Neural progenitor cell (in vitro differentiated cells): ENCODE results near the gene CHRNB4. TPM values are rescaled to one million over a fixed set of nuclear protein-coding genes. Genes with fewer than 3 reads are reported as not detected.

Source experiments
- DNase-seq: peaks from one replicate; pipeline ENCODE4 v3.0.0-alpha.2; 2016; ENCODE audit warnings: low spot score
- H2AFZ ChIP-seq: fragments of 200-600 bp; sonication (generic); replicated peaks from 2 replicates; pipeline ENCODE4 v1.6.1; 2016; ENCODE audit warnings: antibody characterized with exemption
- H3F3A ChIP-seq: fragments of 200-600 bp; sonication (generic); 2 replicates; pipeline ENCODE4 v1.6.1; 2016; ENCODE audit warnings: antibody characterized with exemption, low read depth
- H3K27ac ChIP-seq: fragments of 200-600 bp; sonication (generic); 2 replicates; pipeline ENCODE4 v1.5.1; 2016; ENCODE audit warnings: mild to moderate bottlenecking
- H3K27me3 ChIP-seq: fragments of 200-600 bp; sonication (generic); 2 replicates; pipeline ENCODE4 v1.6.1; 2016; ENCODE audit warnings: mild to moderate bottlenecking, moderate library complexity
- H3K36me3 ChIP-seq: fragments of 200-600 bp; sonication (generic); 2 replicates; pipeline ENCODE4 v1.5.1; 2016
- H3K4me1 ChIP-seq: fragments of 200-600 bp; sonication (generic); 2 replicates; pipeline ENCODE4 v1.6.1; 2016; ENCODE audit warnings: mixed run types
- H3K4me2 ChIP-seq: fragments of 200-600 bp; sonication (generic); 2 replicates; pipeline ENCODE4 v1.6.1; 2016
- H3K4me3 ChIP-seq: fragments of 200-600 bp; sonication (generic); 2 replicates; pipeline ENCODE4 v1.5.1; 2016
- H3K79me2 ChIP-seq: fragments of 200-600 bp; sonication (generic); 2 replicates; pipeline ENCODE4 v1.6.1; 2016; ENCODE audit warnings: low read depth
- H3K9ac ChIP-seq: fragments of 200-600 bp; sonication (generic); 2 replicates; pipeline ENCODE4 v1.6.1; 2016
- H3K9me3 ChIP-seq: fragments of 200-600 bp; sonication (generic); 2 replicates; pipeline ENCODE4 v1.5.1; 2016; ENCODE audit warnings: low read depth
- H4K20me1 ChIP-seq: fragments of 200-600 bp; sonication (generic); 2 replicates; pipeline ENCODE4 v1.6.1; 2016; ENCODE audit warnings: low read depth
- H3K27ac Mint-ChIP-seq: 3 replicates; pipeline ENCODE4 v1.8.0; 2021; ENCODE audit warnings: mixed read lengths
- H3K27me3 Mint-ChIP-seq: 2 replicates; pipeline ENCODE4 v1.8.0; 2022; ENCODE audit warnings: low read depth, mild to moderate bottlenecking, inconsistent platforms, moderate library complexity, mixed read lengths; ENCODE audit not compliant: insufficient read depth
- H3K36me3 Mint-ChIP-seq: 3 replicates; pipeline ENCODE4 v1.8.0; 2021; ENCODE audit warnings: mixed read lengths
- H3K4me1 Mint-ChIP-seq: 3 replicates; pipeline ENCODE4 v1.8.0; 2021; ENCODE audit warnings: mixed read lengths
- H3K4me3 Mint-ChIP-seq: 3 replicates; pipeline ENCODE4 v1.8.0; 2021; ENCODE audit warnings: mild to moderate bottlenecking, moderate library complexity, mixed read lengths
- H3K9me3 Mint-ChIP-seq: 3 replicates; pipeline ENCODE4 v1.8.0; 2020; ENCODE audit warnings: mixed read lengths
- CTCF ChIP-seq: fragments of 200-600 bp; sonication (generic); IDR thresholded peaks from 2 replicates; pipeline ENCODE4 v1.5.1; 2017; ENCODE audit warnings: antibody characterized with exemption, mild to moderate bottlenecking
- EZH2 ChIP-seq: fragments of 200-600 bp; sonication (generic); IDR thresholded peaks from 2 replicates; pipeline ENCODE4 v1.6.1; 2017; ENCODE audit warnings: antibody characterized with exemption, mild to moderate bottlenecking, moderate library complexity
- EZH2phosphoT487 ChIP-seq: fragments of 200-600 bp; sonication (generic); IDR thresholded peaks from 2 replicates; pipeline ENCODE4 v1.6.1; 2017; ENCODE audit warnings: antibody characterized with exemption
- total RNA-seq: library from RNA; depleted of rRNA; stranded (reverse); fragments of >200 nt; gene quantifications from 2 replicates; pipeline ENCODE4 v1.2.3, GENCODE V29; 2015; ENCODE audit warnings: low replicate concordance

CHRNB4 gene
- total RNA-seq, 1 donor from 2014 or later, result 0.24 TPM

- Histone ChIP-seq H2AFZ (no peak overlapping the region), H3K9me3 (no peaks in the 10 kb centered on the region), H3K4me2 (no peak overlapping the region), H3K79me2 (no peaks in the 10 kb centered on the region), H3K4me1 (peaks cover 24% of the 10 kb centered on the region), H3F3A (peaks cover 9% of the 10 kb centered on the region), H3K27ac (no peak overlapping the region), H3K4me3 (no peak overlapping the region), H3K36me3 (no peaks in the 10 kb centered on the region), H3K27me3 (peaks cover 19% of the 10 kb centered on the region), H4K20me1 (no peaks in the 10 kb centered on the region), H3K9ac (no peak overlapping the region)
- Mint-ChIP-seq H3K4me3 (no peak overlapping the region), H3K9me3 (peaks cover 3% of the 10 kb centered on the region), H3K27me3 (peaks cover 17% of the 10 kb centered on the region), H3K4me1 (peaks cover 33% of the 10 kb centered on the region), H3K36me3 (no peaks in the 10 kb centered on the region), H3K27ac (no peak overlapping the region)
- TF ChIP-seq EZH2phosphoT487 (no peak), CTCF (no peak), EZH2 (no peak)
- DNase-seq, result no peak
Measured at GRCh38 chr15:78679089-78679511, 38.1 kb upstream of the CHRNB4 start.

DNA sequence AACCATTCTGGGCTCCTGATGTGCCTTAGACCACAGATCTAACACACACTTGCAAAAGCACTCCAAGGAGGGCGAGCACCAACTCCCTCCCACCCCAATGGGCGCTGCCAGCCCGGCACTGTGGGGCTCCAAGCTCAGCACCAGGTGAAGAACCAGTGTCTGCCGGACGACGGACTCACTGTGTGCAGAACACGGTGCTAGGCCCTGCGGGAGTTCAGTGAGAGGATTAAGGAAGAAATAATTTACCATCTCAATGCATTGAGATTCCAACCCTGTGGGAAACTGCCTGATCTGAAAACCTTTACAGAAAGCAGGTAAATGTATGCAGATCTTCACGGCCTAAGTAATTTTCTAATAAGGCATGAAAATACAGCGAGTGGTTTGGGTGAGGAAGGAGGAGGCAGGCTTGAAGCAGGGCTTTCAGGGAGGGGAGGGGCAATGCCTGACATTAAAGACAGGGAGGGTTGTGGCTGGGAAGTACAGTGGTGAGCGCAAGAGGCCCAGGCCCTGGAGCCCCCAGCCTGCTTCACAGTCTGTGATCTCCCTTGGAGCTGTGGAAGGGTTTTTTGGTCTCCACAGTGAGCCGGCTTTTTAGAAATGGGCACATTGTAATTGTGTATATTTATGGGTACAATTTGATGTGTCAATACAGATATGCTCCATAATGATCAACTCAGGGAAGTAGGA is 35.6 kb upstream of the CHRNB4 start:
- no peak overlapping the region for H3K4me2 ChIP-seq
- no peaks in the 10 kb centered on the region for H3K79me2 ChIP-seq
- Mint-ChIP-seq H3K4me3 (no peak overlapping the region), H3K36me3 (no peaks in the 10 kb centered on the region), H3K4me1 (peaks cover 43% of the 10 kb centered on the region), H3K27ac (peak overlapping the region; percentile 59), H3K9me3 (peaks cover 3% of the 10 kb centered on the region), H3K27me3 (peaks cover 13% of the 10 kb centered on the region)
- H2AFZ ChIP-seq, result no peak overlapping the region
- peaks cover 11% of the 10 kb centered on the region for H4K20me1 ChIP-seq
- no peaks in the 10 kb centered on the region for H3K36me3 ChIP-seq
- H3K9ac ChIP-seq, result no peak overlapping the region
- no peaks in the 10 kb centered on the region for H3K9me3 ChIP-seq
- no peak for TF ChIP-seq EZH2phosphoT487
- no peak for TF ChIP-seq EZH2
- TF ChIP-seq CTCF, result no peak
- peaks cover 17% of the 10 kb centered on the region for H3F3A ChIP-seq
- H3K4me1 ChIP-seq, result peaks cover 33% of the 10 kb centered on the region
- DNase-seq, result no peak
- H3K4me3 ChIP-seq, result no peak overlapping the region
- no peak overlapping the region for H3K27ac ChIP-seq
- peaks cover 15% of the 10 kb centered on the region for H3K27me3 ChIP-seq

DNA sequence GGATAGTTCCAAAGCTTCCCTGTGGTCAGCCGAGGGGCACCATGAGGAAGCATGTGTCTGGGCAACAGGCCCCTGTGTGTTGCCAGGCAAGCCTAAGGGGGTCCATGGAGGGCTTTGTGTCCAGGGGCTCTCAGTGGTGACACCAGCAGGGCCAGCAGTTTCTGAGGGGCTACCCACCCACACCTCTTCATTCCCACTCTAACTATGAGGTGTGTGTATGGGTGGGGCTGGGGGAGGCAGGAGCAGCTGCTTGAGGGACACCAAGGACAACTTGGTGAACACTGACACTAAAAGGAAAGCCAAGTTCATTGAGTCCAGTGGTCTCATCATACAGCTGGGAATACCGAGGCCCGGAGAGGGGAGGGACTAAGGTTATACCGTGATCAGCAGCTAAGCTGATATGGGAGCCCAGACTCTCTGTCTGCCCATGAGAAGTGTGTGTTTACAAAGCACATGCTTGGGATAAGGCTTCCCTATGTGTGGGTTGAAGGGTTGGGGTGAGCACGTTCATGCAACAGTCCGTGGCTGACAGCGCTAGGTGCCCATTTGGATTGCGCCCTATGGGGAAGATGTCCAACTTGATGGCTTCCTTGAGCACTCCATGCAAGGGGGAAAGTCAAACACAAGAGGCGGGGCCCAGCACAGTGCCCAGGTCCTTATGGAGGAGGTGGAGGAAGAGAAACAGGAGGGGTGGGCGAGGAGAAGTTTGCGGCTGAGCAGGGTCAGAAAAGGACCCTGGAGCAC is 34.8 kb upstream of the CHRNB4 start:
- no peaks in the 10 kb centered on the region for H3K36me3 Mint-ChIP-seq
- H3K27ac Mint-ChIP-seq, result peak overlapping the region; percentile 59
- peaks cover 40% of the 10 kb centered on the region for H3K4me1 Mint-ChIP-seq
- Histone ChIP-seq H3K4me3 (no peak overlapping the region), H3K27me3 (peaks cover 12% of the 10 kb centered on the region), H2AFZ (no peak overlapping the region), H3K9me3 (no peaks in the 10 kb centered on the region), H4K20me1 (peaks cover 15% of the 10 kb centered on the region), H3K4me2 (no peak overlapping the region), H3K79me2 (no peaks in the 10 kb centered on the region), H3K4me1 (peaks cover 30% of the 10 kb centered on the region), H3K9ac (no peak overlapping the region), H3K36me3 (no peaks in the 10 kb centered on the region), H3F3A (peaks cover 25% of the 10 kb centered on the region), H3K27ac (no peak overlapping the region)
- H3K9me3 Mint-ChIP-seq, result peaks cover 3% of the 10 kb centered on the region
- H3K4me3 Mint-ChIP-seq, result no peak overlapping the region
- peaks cover 15% of the 10 kb centered on the region for H3K27me3 Mint-ChIP-seq
- no peak for DNase-seq
- TF ChIP-seq CTCF, result no peak
- TF ChIP-seq EZH2, result no peak
- no peak for TF ChIP-seq EZH2phosphoT487
